HepG2 (cell line): ENCODE results near the gene TMEM150C.

Source experiments
- KDM5B ChIP-seq: sonication (generic); formaldehyde crosslinking; IDR thresholded peaks from 2 replicates; pipeline ENCODE4 v1.4.0; 2020; ENCODE audit warnings: missing genetic modification reagents, mild to moderate bottlenecking, borderline replicate concordance
- POLR2A ChIP-seq, 2 experiments: IDR thresholded peaks; 2 replicates each; pipeline ENCODE4 v1.6.1; 2011; ENCODE audit warnings: low read depth in 2 of 2, low read length in 2 of 2, mild to moderate bottlenecking in 1 of 2, moderate library complexity in 1 of 2; ENCODE audit not compliant: insufficient read depth in 1 of 2
- SRF ChIP-seq: IDR thresholded peaks from 2 replicates; pipeline ENCODE4 v1.6.1; 2011; ENCODE audit warnings: mild to moderate bottlenecking, low read depth, low read length, moderate library complexity
- THAP7 ChIP-seq: sonication (generic); formaldehyde crosslinking; IDR thresholded peaks from 2 replicates; pipeline ENCODE4 v1.8.1; 2023; ENCODE audit warnings: mild to moderate bottlenecking, missing genetic modification reagents
- YY1 ChIP-seq: IDR thresholded peaks from 2 replicates; pipeline ENCODE4 v1.6.1; 2011; ENCODE audit warnings: low read length, low read depth, moderate library complexity, mild to moderate bottlenecking; ENCODE audit not compliant: insufficient read depth, insufficient replicate concordance

DNA sequence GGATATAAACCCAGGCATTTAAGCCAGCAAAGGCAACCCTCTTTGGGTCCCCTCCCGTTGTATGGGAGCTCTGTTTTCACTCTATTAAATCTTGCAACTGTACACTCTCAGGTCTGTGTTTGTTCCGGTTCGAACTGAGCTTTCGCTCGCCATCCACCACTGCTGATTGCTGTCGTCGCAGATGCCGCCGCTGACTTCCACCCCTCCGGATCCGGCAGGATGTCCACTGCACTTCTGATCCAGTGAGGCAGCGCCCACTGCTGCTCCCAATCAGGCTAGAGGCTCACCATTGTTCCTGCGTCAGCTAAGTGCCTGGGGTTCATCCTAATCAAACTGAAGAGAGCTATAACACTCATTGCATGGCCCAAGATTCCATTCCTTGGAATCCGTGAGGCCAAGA is 82.2 kb downstream of the TMEM150C start:
- no peak for TF ChIP-seq YY1
- TF ChIP-seq SRF: no peak
- TF ChIP-seq KDM5B (CRISPR knock-in tag): no peak
- TF ChIP-seq THAP7 (CRISPR knock-in tag): no peak
- no peak for TF ChIP-seq POLR2A (IDR thresholded peaks at IDR 0.05; ENCODE audit: insufficient read depth in 1 of 2, low read depth in 2 of 2, low read length in 2 of 2)
